Adrenal gland (tissue), 5 donors: Measurements from ENCODE around the gene LRRK2.
"Not testable (repeated sequence)": the region's sequence is repeated elsewhere in the genome, so short reads cannot be mapped to it uniquely, and the experiment has no call there.

Experiments
- CTCF ChIP-seq, 6 experiments: fragments of 450-650 bp in 4 of 6; fragments of 200-600 bp in 2 of 6; sonication (generic) in 1 of 6; IDR thresholded peaks; 1 replicate in 5 of 6; 2 replicates in 1 of 6; pipeline versions ENCODE4 v1.5.1 to v1.8.0; 2016 to 2021; ENCODE audit warnings: antibody characterized with exemption in 6 of 6, mild to moderate bottlenecking in 2 of 6, moderate library complexity in 1 of 6
- POLR2A ChIP-seq, 2 donors: fragments of 450-650 bp; IDR thresholded peaks; one replicate each; pipeline ENCODE4 v1.6.1; 2017; ENCODE audit warnings: antibody characterized with exemption in 2 of 2, mild to moderate bottlenecking in 2 of 2, moderate library complexity in 1 of 2
- donor health status: DM: no; HTN: no; CAD: no.

DNA sequence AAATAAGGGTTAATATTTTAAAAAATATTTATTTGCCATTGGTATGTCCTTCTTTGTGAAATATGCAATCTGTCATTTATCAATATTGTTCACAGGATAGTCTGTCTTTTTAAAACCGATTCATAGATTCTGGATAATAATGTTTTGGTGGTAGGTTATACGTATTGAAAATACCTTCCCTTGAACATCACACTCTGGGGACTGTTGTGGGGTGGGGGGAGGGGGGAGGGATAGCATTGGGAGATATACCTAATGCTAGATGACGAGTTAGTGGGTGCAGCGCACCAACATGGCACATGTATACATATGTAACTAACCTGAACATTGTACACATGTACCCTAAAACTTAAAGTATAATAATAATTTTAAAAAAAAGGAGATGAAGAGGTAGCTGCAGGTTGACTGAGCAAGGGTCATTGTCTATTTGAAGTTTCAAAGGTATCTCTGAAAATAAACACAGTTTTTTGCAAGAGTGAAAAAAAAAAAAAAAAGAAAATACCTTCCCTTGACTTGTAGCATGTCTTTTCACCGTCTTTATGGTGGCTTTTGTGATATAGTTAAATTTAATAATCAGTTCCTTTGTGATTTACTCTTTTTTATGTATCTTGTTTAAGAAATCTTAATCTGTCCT, 19.8 kb downstream of the LRRK2 start:
- not testable (repeated sequence) for TF ChIP-seq CTCF, POLR2A (IDR thresholded peaks at IDR 0.05)
